PFSK-1 (cell line): ENCODE data around the gene SH2D4B.

Source experiments
- FOXP2 ChIP-seq: optimal IDR thresholded peaks from 2 replicates; pipeline ENCODE3; 2011; ENCODE audit warnings: borderline replicate concordance, control low read depth, inconsistent platforms; ENCODE audit not compliant: insufficient read depth; ENCODE audit errors: extremely low read length, extremely low read depth
- POLR2AphosphoS5 ChIP-seq: IDR thresholded peaks from 2 replicates; pipeline ENCODE4 v1.6.1; 2012; ENCODE audit warnings: low read depth, mild to moderate bottlenecking, control low read depth, low read length, moderate library complexity
- SIN3A ChIP-seq: IDR thresholded peaks from 2 replicates; pipeline ENCODE4 v1.6.1; 2012; ENCODE audit warnings: mild to moderate bottlenecking, low read length, moderate library complexity, borderline replicate concordance; ENCODE audit not compliant: insufficient read depth
- TAF1 ChIP-seq: IDR thresholded peaks from 2 replicates; pipeline ENCODE4 v1.6.1; 2012; ENCODE audit warnings: low read length, control low read depth, borderline replicate concordance; ENCODE audit not compliant: insufficient read depth
- TF ChIP-seq, protein P1 (sequence below), 2 experiments: IDR thresholded peaks; 2 replicates each; pipeline versions ENCODE4 v1.6.1 to v1.8.0; 2011 to 2012; ENCODE audit warnings: low read depth in 2 of 2, low read length in 2 of 2, control low read depth in 1 of 2, inconsistent platforms in 1 of 2, mild to moderate bottlenecking in 1 of 2, moderate library complexity in 1 of 2; ENCODE audit not compliant: insufficient read depth in 1 of 2

SH2D4B gene

DNA sequence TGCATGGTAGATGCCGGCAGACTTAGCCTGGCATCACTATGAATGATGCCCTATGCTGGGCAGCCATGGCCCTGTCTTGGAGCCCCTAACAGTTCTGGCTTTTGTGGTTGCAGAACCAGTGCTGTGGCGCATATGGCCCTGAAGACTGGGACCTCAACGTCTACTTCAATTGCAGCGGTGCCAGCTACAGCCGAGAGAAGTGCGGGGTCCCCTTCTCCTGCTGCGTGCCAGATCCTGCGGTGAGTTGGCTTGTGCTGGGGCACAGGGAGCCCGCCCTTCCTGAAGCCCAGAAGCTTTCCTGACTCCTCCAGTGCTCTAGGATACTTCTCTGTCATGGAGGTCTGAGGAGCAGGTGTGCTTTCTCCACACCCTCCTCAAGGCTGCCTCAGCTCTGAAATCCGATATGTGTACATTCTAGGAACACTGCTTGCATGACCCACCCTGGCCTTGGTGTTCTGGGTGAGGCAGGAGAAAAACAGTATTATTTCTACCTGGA is 25.6 kb upstream of the SH2D4B start:
- TF ChIP-seq SIN3A: no peak
- TF ChIP-seq, protein P1, sequence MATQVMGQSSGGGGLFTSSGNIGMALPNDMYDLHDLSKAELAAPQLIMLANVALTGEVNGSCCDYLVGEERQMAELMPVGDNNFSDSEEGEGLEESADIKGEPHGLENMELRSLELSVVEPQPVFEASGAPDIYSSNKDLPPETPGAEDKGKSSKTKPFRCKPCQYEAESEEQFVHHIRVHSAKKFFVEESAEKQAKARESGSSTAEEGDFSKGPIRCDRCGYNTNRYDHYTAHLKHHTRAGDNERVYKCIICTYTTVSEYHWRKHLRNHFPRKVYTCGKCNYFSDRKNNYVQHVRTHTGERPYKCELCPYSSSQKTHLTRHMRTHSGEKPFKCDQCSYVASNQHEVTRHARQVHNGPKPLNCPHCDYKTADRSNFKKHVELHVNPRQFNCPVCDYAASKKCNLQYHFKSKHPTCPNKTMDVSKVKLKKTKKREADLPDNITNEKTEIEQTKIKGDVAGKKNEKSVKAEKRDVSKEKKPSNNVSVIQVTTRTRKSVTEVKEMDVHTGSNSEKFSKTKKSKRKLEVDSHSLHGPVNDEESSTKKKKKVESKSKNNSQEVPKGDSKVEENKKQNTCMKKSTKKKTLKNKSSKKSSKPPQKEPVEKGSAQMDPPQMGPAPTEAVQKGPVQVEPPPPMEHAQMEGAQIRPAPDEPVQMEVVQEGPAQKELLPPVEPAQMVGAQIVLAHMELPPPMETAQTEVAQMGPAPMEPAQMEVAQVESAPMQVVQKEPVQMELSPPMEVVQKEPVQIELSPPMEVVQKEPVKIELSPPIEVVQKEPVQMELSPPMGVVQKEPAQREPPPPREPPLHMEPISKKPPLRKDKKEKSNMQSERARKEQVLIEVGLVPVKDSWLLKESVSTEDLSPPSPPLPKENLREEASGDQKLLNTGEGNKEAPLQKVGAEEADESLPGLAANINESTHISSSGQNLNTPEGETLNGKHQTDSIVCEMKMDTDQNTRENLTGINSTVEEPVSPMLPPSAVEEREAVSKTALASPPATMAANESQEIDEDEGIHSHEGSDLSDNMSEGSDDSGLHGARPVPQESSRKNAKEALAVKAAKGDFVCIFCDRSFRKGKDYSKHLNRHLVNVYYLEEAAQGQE (IDR thresholded peaks at IDR 0.05; ENCODE audit: insufficient read depth in 1 of 2, low read depth in 2 of 2, low read length in 2 of 2): no peak

DNA sequence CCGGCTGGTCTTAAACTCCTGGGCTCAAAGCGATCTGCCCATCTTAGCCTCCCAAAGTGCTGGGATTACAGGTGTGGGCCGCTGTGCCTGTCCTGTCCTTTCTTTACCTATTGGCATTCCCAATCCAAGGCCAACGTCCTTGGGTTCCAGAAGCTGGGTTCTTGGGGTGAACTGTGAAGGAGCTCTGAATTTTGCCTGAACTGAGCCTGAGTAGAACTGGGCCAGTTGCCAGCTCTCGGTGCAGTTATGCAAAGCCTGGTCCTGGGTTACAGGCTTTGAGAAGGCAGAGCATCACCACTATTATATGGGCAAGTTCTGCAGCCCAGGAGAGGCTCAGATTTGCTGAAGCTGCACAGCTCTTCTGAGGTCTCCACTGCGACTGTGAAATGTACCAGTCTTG is 24.6 kb upstream of the SH2D4B start:
- TF ChIP-seq FOXP2: no peak
- no peak for TF ChIP-seq SIN3A
- no peak for TF ChIP-seq TAF1
- no peak for TF ChIP-seq POLR2AphosphoS5
- TF ChIP-seq, protein P1 (IDR thresholded peaks at IDR 0.05; ENCODE audit: insufficient read depth in 1 of 2, low read depth in 2 of 2, low read length in 2 of 2): no peak

DNA sequence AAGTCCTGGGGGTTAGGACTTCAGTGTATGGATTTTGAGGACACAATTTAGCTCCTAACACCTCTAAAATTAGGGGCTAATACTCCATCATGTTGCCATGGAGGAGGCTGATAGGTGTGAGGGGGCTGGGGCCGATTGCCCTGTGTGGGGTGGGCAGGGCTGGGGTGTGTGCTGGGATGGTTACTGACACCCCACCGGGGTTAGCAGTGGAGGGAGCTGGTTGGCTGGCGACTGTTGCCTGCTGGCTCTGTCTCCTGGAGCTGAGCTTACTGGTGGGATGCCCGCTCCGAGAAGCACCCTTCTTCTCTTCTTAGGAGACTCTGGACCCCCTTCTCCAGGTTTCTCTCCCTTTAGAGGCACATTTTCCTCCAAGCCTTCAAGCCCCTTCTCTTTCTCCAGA is 22.2 kb upstream of the SH2D4B start:
- no peak for TF ChIP-seq SIN3A
- no peak for TF ChIP-seq FOXP2
- no peak for TF ChIP-seq TAF1
- TF ChIP-seq, protein P1 (IDR thresholded peaks at IDR 0.05; ENCODE audit: insufficient read depth in 1 of 2, low read depth in 2 of 2, low read length in 2 of 2): no peak
- TF ChIP-seq POLR2AphosphoS5: no peak

DNA sequence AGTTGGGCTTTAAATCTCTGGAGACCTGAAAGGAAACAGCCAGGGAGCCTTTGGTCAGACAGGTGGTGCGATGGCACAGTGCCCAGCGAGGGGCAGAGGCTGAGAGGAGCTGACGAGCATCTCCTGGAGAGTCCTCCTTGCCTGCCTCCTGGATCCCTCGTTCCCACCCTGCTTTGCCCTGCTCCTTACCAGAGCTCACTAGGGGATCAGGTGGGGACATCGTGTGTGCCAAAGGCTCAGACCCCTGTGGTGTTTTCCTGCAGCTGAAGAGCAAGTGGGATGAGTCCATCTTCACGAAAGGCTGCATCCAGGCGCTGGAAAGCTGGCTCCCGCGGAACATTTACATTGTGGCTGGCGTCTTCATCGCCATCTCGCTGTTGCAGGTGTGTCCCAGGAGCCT is 21.8 kb upstream of the SH2D4B start:
- TF ChIP-seq POLR2AphosphoS5: no peak
- TF ChIP-seq TAF1: no peak
- TF ChIP-seq FOXP2: no peak
- TF ChIP-seq, protein P1 (IDR thresholded peaks at IDR 0.05; ENCODE audit: insufficient read depth in 1 of 2, low read depth in 2 of 2, low read length in 2 of 2): no peak
- TF ChIP-seq SIN3A: no peak

DNA sequence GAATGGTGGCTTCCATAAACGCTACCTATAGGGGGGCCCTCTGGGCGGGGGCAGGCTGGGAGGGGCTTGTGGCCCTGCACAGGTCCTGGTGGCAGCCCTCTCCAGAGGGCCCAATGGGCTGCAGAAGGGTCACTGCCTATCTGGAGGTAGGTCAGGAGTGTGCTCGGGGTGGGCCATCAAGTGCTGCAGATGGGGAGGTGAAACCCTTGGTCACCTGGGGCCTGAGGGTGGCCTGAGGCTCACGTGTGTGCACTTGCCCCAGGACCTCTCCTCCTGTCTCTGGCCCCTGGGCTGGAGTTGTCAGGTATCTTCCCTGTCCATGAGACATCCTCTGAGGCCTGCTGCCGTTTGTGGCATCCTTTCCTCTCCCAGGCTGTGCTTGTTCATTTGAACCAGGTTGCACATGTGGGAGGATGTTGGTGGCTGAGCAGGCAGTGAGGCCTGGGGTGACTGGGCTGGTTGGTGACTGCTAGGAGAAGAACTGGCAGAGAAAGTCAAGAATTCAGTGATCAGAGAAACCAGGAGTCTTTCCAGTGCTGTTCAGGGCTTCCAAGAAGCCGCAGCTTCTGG is 21.1 kb upstream of the SH2D4B start:
- TF ChIP-seq FOXP2: no peak
- no peak for TF ChIP-seq SIN3A
- TF ChIP-seq POLR2AphosphoS5: no peak
- TF ChIP-seq TAF1: no peak
- TF ChIP-seq, protein P1 (IDR thresholded peaks at IDR 0.05; ENCODE audit: insufficient read depth in 1 of 2, low read depth in 2 of 2, low read length in 2 of 2): no peak
